B cell (primary cell): ENCODE results near the gene SLC2A14. TPM values are rescaled to one million over a fixed set of nuclear protein-coding genes. Genes with fewer than 3 reads are reported as not detected.
"Not testable (repeated sequence)": the region's sequence is repeated elsewhere in the genome, so short reads cannot be mapped to it uniquely, and the experiment has no call there.

Source experiments
- ATAC-seq: fragments of 200-7000 bp; cut with Tn5 transposase; one replicate; pipeline ENCODE4 v1.10.0; 2021; ENCODE audit warnings: low read depth, mild to moderate bottlenecking, moderate number of reproducible peaks, moderate library complexity
- CTCF ChIA-PET: fragments of 350-600 bp; sonication (Branson Sonifier 250); formaldehyde crosslinking; loops from one replicate; lab custom pipeline; 2021; ENCODE audit warnings: antibody characterized with exemption, inconsistent platforms; lab: Charles Lee
- POLR2A ChIA-PET: fragments of 350-600 bp; sonication (Branson Sonifier 250); formaldehyde crosslinking; loops from one replicate; lab custom pipeline; 2021; ENCODE audit warnings: antibody characterized with exemption; lab: Charles Lee
- DNase-seq: peaks from one replicate; pipeline ENCODE4 v3.0.0; 2013
- H2AFZ ChIP-seq: 2 replicates; pipeline ENCODE4 v1.6.1; 2012; ENCODE audit warnings: mild to moderate bottlenecking, low read depth, low read length; ENCODE audit not compliant: insufficient read depth, poor library complexity, severe bottlenecking
- H3K27ac ChIP-seq, 2 donors: 1 replicate in 1 of 2; 2 replicates in 1 of 2; pipeline ENCODE4 v1.5.1; 2012 to 2013; ENCODE audit warnings: low read length in 2 of 2, mild to moderate bottlenecking in 2 of 2, moderate library complexity in 1 of 2
- H3K27me3 ChIP-seq, 4 experiments: fragments of 200-600 bp in 1 of 4; sonication (generic) in 1 of 4; replicated peaks in 1 of 4; 1 replicate in 2 of 4; 2 replicates in 2 of 4; pipeline versions ENCODE4 v1.6.1 to v1.7.0; 2013 to 2016; ENCODE audit warnings: low read length in 3 of 4, mild to moderate bottlenecking in 2 of 4, mixed read lengths in 1 of 4, moderate library complexity in 1 of 4; ENCODE audit not compliant: insufficient read depth in 4 of 4, control insufficient read depth in 3 of 4; ENCODE audit errors: control extremely low read depth in 1 of 4
- H3K36me3 ChIP-seq, 2 experiments: replicated peaks in 1 of 2; 1 replicate in 1 of 2; 2 replicates in 1 of 2; pipeline versions ENCODE4 v1.6.1 to v1.7.1; 2013; ENCODE audit warnings: low read length in 1 of 2; ENCODE audit not compliant: insufficient read depth in 2 of 2, control insufficient read depth in 1 of 2; ENCODE audit errors: control extremely low read depth in 1 of 2, extremely low read depth in 1 of 2
- H3K4me1 ChIP-seq, 2 donors: fragments of 200-600 bp in 1 of 2; sonication (generic) in 1 of 2; 1 replicate in 1 of 2; 2 replicates in 1 of 2; pipeline versions ENCODE4 v1.5.1 to v1.6.1; 2013 to 2017; ENCODE audit warnings: low read length in 2 of 2; ENCODE audit not compliant: control insufficient read depth in 2 of 2, insufficient read depth in 2 of 2
- H3K4me2 ChIP-seq: replicated peaks from 2 replicates; pipeline ENCODE3; 2012; ENCODE audit warnings: mild to moderate bottlenecking, low read depth, low read length; ENCODE audit not compliant: poor library complexity, severe bottlenecking
- H3K4me3 ChIP-seq, 5 experiments: fragments of 200-600 bp in 1 of 5; sonication (generic) in 1 of 5; 1 replicate in 3 of 5; 2 replicates in 2 of 5; pipeline versions ENCODE4 v1.5.1 to v1.7.0; 2011 to 2016; ENCODE audit warnings: low read length in 4 of 5, mild to moderate bottlenecking in 4 of 5, low read depth in 2 of 5, control low read depth in 1 of 5, moderate library complexity in 1 of 5; ENCODE audit not compliant: insufficient read depth in 1 of 5; ENCODE audit errors: control extremely low read depth in 1 of 5, extremely low read depth in 1 of 5
- H3K79me2 ChIP-seq: fragments of 200-600 bp; sonication (generic); one replicate; pipeline ENCODE4 v1.6.0; 2016; ENCODE audit warnings: low read length; ENCODE audit not compliant: control insufficient read depth, insufficient read depth
- H3K9ac ChIP-seq: fragments of 200-600 bp; sonication (generic); 2 replicates; pipeline ENCODE4 v1.6.1; 2017; ENCODE audit warnings: mild to moderate bottlenecking, low read length, moderate library complexity
- H3K9me3 ChIP-seq, 3 donors: one replicate each; pipeline versions ENCODE4 v1.6.1 to v1.7.1; 2013; ENCODE audit warnings: low read length in 2 of 3; ENCODE audit not compliant: control insufficient read depth in 2 of 3, insufficient read depth in 1 of 3; ENCODE audit errors: control extremely low read depth in 1 of 3
- H4K20me1 ChIP-seq: 2 replicates; pipeline ENCODE4 v1.6.0; 2012; ENCODE audit warnings: mild to moderate bottlenecking, low read length; ENCODE audit not compliant: insufficient read depth, control insufficient read depth, poor library complexity, severe bottlenecking
- H3K27ac Mint-ChIP-seq: one replicate; pipeline ENCODE4 v1.8.0; 2021; ENCODE audit warnings: mixed read lengths
- H3K27me3 Mint-ChIP-seq: one replicate; pipeline ENCODE4 v1.8.0; 2021; ENCODE audit warnings: mixed read lengths
- H3K4me1 Mint-ChIP-seq: one replicate; pipeline ENCODE4 v1.8.0; 2021; ENCODE audit warnings: mixed read lengths
- H3K4me3 Mint-ChIP-seq: one replicate; pipeline ENCODE4 v1.8.0; 2021; ENCODE audit warnings: mixed read lengths
- H3K9me3 Mint-ChIP-seq: one replicate; pipeline ENCODE4 v1.8.0; 2022; ENCODE audit warnings: mixed read lengths; ENCODE audit not compliant: insufficient read depth
- CTCF ChIP-seq: fragments of 200-600 bp; IDR thresholded peaks from one replicate; pipeline ENCODE4 v1.8.0; 2022; ENCODE audit warnings: antibody characterized with exemption, mild to moderate bottlenecking
- EZH2 ChIP-seq: IDR thresholded peaks from 2 replicates; pipeline ENCODE4 v1.6.1; 2012; ENCODE audit warnings: borderline replicate concordance, low read depth, mild to moderate bottlenecking, moderate library complexity, low read length; ENCODE audit not compliant: insufficient read depth, poor library complexity, severe bottlenecking
- WGBS: methylation state at CpG from one replicate; pipeline ENCODE4 v1.1.5; 2013; ENCODE audit warnings: missing lambda C conversion rate; ENCODE audit not compliant: insufficient coverage; 5-methylcytosine and 5-hydroxymethylcytosine counted together
- intact Hi-C: fragments of 100-400 bp; cut with micrococcal nuclease; formaldehyde crosslinking; loops from one replicate; pipeline ENCODE4 v1.10.0; 2022
- polyA plus RNA-seq: library from polyadenylated mRNA; depleted of rRNA; stranded (reverse); fragments of >200 nt; gene quantifications from 2 replicates; pipeline ENCODE4 v1.2.3, GENCODE V29; 2012
- total RNA-seq, 2 donors: library from RNA; stranded (reverse); fragments of 120-200 nt in 1 of 2; gene quantifications; 1 replicate in 1 of 2; 2 replicates in 1 of 2; pipeline versions ENCODE4 v1.2.3 to v1.2.4, GENCODE V29; 2013 to 2022

Gene SLC2A14
- total and polyA plus RNA-seq, 2 donors (not counting 1 experiment from before 2014, with no cell fraction given), result 2.5 to 4.7 TPM

- ChIA-PET CTCF (interaction anchor here (1.2 kb wide), 1 partner anchor 16 kb away, joined by 4 read pairs; no protein-coding TSS in a partner anchor), POLR2A (interaction anchor here (1.2 kb wide), 1 partner anchor 128 kb away, joined by 3 read pairs; no protein-coding TSS in a partner anchor)
- Mint-ChIP-seq H3K4me3 (no peak overlapping the region), H3K9me3 (no peaks in the 10 kb centered on the region), H3K27me3 (peaks cover 10% of the 10 kb centered on the region), H3K4me1 (peaks cover 14% of the 10 kb centered on the region), H3K27ac (no peak overlapping the region)
- intact Hi-C loops, result no loop called here
- no peaks in the 10 kb centered on the region for H3K79me2 ChIP-seq
- no peaks in the 10 kb centered on the region for H4K20me1 ChIP-seq
- no CpG with 5 or more reads among the region's 5 CpGs for WGBS
- H3K4me2 ChIP-seq, result no peak overlapping the region
- no peak overlapping the region for H2AFZ ChIP-seq
- no peak for ATAC-seq
- peak overlapping the region in 1 of 5 experiments; percentile 34 for H3K4me3 ChIP-seq
- H3K27ac ChIP-seq, result no peak overlapping the region
- H3K36me3 ChIP-seq, result no peaks in the 10 kb centered on the region
- H3K27me3 ChIP-seq, result no peaks in the 10 kb centered on the region
- peaks cover 0 to 2% (median 0%) of the 10 kb centered on the region in 3 donors for H3K9me3 ChIP-seq
- H3K4me1 ChIP-seq, result peaks cover 4 to 21% of the 10 kb centered on the region in 2 donors
- H3K9ac ChIP-seq, result no peak overlapping the region
- no peak for DNase-seq
- TF ChIP-seq CTCF (no peak), EZH2 (no peak)
These were observed 28.6 kb downstream of the SLC2A14 start for GRCh38 chr12:7844116-7844515.

GRCh38 chr12:7843583-7843982 is 29.1 kb downstream of the SLC2A14 start:
- ATAC-seq (peak; percentile 58), DNase-seq (peak; percentile 57)
- Histone ChIP-seq H3K4me3 (peak overlapping the region in 1 of 5 experiments; percentile 34), H3K4me1 (peaks cover 4 to 21% of the 10 kb centered on the region in 2 donors), H3K27ac (peak overlapping the region in 1 of 2 donors; percentile 36)
- H2AFZ ChIP-seq, H3K9ac ChIP-seq, H3K9me3 ChIP-seq, CTCF ChIA-PET, H3K9me3 Mint-ChIP-seq, H3K27me3 ChIP-seq, H3K27me3 Mint-ChIP-seq, H3K79me2 ChIP-seq, H4K20me1 ChIP-seq, H3K36me3 ChIP-seq, H3K4me2 ChIP-seq: not testable (repeated sequence)
- intact Hi-C loops, result loop anchor here (2.0 kb wide), 1 partner anchor 133 kb away; no protein-coding TSS in a partner anchor
- Mint-ChIP-seq H3K4me3 (peak overlapping the region; percentile 82), H3K4me1 (peaks cover 14% of the 10 kb centered on the region), H3K27ac (peak overlapping the region; percentile 91)
- no CpG with 5 or more reads among the region's 9 CpGs for whole genome bisulfite sequencing
- POLR2A ChIA-PET, result interaction anchor here (1.2 kb wide), 1 partner anchor 129 kb away, joined by 3 read pairs; no protein-coding TSS in a partner anchor

- POLR2A ChIA-PET, result interaction anchor here (1.2 kb wide), 1 partner anchor 129 kb away, joined by 3 read pairs; no protein-coding TSS in a partner anchor
- Mint-ChIP-seq H3K4me1 (peaks cover 14% of the 10 kb centered on the region), H3K27ac (peak overlapping the region; percentile 72)
- H4K20me1 ChIP-seq, CTCF ChIA-PET, DNase-seq, H3K36me3 ChIP-seq, H3K9ac ChIP-seq, H3K4me3 Mint-ChIP-seq, H3K9me3 Mint-ChIP-seq, H3K27me3 Mint-ChIP-seq, H2AFZ ChIP-seq, H3K27me3 ChIP-seq, H3K9me3 ChIP-seq, H3K79me2 ChIP-seq: not testable (repeated sequence)
- Histone ChIP-seq H3K4me1 (peaks cover 4 to 20% of the 10 kb centered on the region in 2 donors), H3K4me2 (peak overlapping the region; percentile 25), H3K27ac (peak overlapping the region; percentile 24 to 67), H3K4me3 (peak overlapping the region in 1 of 5 experiments; percentile 17)
- intact Hi-C loops, result loop anchor here (2.0 kb wide), 1 partner anchor 134 kb away; no protein-coding TSS in a partner anchor
- peak; percentile 10 for ATAC-seq
- no CpG with 5 or more reads among the region's 8 CpGs for WGBS
These were observed 29.6 kb downstream of the SLC2A14 start for GRCh38 chr12:7843149-7843548.
